ENCODE data around the gene ADORA3. TPM values are rescaled to one million over a fixed set of nuclear protein-coding genes. Genes with fewer than 3 reads are reported as not detected.

ADORA3 gene
- total RNA-seq, 4 donors from 2014 or later = 0.27 to 6.9 (median 3.1) TPM

DNA sequence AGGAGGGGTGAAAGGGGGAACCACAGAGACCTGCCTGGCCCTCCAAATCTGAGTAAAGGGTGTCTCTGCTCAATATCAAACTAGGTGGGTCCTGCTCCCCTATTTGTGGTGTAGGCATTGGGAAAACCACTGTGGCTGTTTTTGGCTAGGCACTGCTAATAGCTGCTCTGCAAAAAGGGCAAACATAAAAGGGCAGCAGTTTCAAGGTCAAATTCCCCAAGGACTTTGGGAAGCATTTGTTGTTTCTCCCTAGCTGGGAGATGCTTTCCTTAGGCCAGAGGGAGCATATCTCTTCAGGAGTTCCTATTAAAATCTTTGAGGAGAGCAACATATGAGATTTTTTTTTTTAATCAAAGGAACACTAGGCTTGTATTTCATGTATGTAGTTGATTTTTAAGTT lies 27.2 kb downstream of the ADORA3 start:
- Histone ChIP-seq H3K4me1 (peaks cover 0 to 38% (median 5%) of the 10 kb centered on the region in 3 donors), H3K4me3 (peak overlapping the region in 1 of 4 donors; percentile 51), H3K9me3 (no peaks in the 10 kb centered on the region), H3K36me3 (peaks cover 0 to 16% (median 0%) of the 10 kb centered on the region in 3 donors), H3K27ac (peak overlapping the region in 3 of 4 donors; percentile 24 to 50 (median 37)), H3K27me3 (no peaks in the 10 kb centered on the region)
- intact Hi-C loops (cut with DNase I) = no loop called here
- no peak for TF ChIP-seq POLR2A (IDR thresholded peaks at IDR 0.05)
- TF ChIP-seq, protein P1, sequence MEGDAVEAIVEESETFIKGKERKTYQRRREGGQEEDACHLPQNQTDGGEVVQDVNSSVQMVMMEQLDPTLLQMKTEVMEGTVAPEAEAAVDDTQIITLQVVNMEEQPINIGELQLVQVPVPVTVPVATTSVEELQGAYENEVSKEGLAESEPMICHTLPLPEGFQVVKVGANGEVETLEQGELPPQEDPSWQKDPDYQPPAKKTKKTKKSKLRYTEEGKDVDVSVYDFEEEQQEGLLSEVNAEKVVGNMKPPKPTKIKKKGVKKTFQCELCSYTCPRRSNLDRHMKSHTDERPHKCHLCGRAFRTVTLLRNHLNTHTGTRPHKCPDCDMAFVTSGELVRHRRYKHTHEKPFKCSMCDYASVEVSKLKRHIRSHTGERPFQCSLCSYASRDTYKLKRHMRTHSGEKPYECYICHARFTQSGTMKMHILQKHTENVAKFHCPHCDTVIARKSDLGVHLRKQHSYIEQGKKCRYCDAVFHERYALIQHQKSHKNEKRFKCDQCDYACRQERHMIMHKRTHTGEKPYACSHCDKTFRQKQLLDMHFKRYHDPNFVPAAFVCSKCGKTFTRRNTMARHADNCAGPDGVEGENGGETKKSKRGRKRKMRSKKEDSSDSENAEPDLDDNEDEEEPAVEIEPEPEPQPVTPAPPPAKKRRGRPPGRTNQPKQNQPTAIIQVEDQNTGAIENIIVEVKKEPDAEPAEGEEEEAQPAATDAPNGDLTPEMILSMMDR (IDR thresholded peaks at IDR 0.05) = no peak
- no peak for DNase-seq

- TF ChIP-seq, protein P1 (IDR thresholded peaks at IDR 0.05) = no peak
- no peak for TF ChIP-seq POLR2A (IDR thresholded peaks at IDR 0.05)
- intact Hi-C loops (cut with DNase I) = no loop called here
- peaks cover 0 to 18% (median 0%) of the 10 kb centered on the region in 3 donors for H3K36me3 ChIP-seq
- no peaks in the 10 kb centered on the region for H3K27me3 ChIP-seq
- 78 to 82% methylated on average over 4 to 5 of the region's 5 CpGs for WGBS, 2 donors
- H3K9me3 ChIP-seq = no peaks in the 10 kb centered on the region
- H3K4me1 ChIP-seq = peaks cover 0 to 40% (median 5%) of the 10 kb centered on the region in 3 donors
- peak overlapping the region in 3 of 4 donors; percentile 24 to 50 (median 37) for H3K27ac ChIP-seq
- peak overlapping the region in 1 of 4 donors; percentile 51 for H3K4me3 ChIP-seq
- no peak for DNase-seq
Observed at GRCh38 chr1:111475701-111476100, 27.7 kb downstream of the ADORA3 start.

GRCh38 chr1:111474521-111474920 lies 28.9 kb downstream of the ADORA3 start:
- H3K4me3 ChIP-seq = peak overlapping the region in 3 of 4 donors; percentile 11 to 51 (median 14)

DNA sequence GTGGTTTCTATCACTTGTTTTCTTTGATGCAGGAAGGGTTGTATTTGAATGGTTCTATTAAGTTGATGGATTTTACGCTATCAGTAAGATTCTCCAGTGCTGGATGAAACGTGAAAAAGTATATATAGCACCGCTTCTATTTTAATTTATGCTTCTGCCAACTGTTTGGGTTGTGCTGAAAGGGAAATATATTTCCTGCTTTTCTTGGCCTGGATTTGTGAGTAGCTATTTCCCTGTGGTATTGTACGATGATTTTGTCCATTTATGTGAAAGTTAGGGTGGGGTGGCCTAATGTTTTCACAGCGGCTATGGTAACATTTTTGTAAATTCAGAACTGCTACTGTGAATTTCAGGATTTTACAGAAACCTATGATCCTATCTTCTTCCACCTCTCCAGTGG lies 29.3 kb downstream of the ADORA3 start:
- no peaks in the 10 kb centered on the region for H3K9me3 ChIP-seq
- peak overlapping the region in 3 of 4 donors; percentile 11 to 51 (median 14) for H3K4me3 ChIP-seq
- H3K27me3 ChIP-seq = no peaks in the 10 kb centered on the region
- peaks cover 0 to 33% (median 0%) of the 10 kb centered on the region in 3 donors for H3K36me3 ChIP-seq
- intact Hi-C loops (cut with DNase I) = no loop called here
- H3K27ac ChIP-seq = peak overlapping the region; percentile 5 to 79 (median 55)
- WGBS, 2 donors = 52 to 59% methylated on average over 5 of the region's 5 CpGs
- H3K4me1 ChIP-seq = peaks cover 0 to 40% (median 5%) of the 10 kb centered on the region in 3 donors
- TF ChIP-seq, protein P1 (IDR thresholded peaks at IDR 0.05) = no peak
- TF ChIP-seq POLR2A (IDR thresholded peaks at IDR 0.05) = no peak
- no peak for DNase-seq

More at GRCh38 chr1:111474521-111474920, 28.9 kb downstream of the ADORA3 start:
- DNase-seq = no peak
- Histone ChIP-seq H3K36me3 (peaks cover 0 to 29% (median 0%) of the 10 kb centered on the region in 3 donors), H3K27me3 (no peaks in the 10 kb centered on the region), H3K4me1 (peaks cover 0 to 40% (median 5%) of the 10 kb centered on the region in 3 donors), H3K9me3 (no peaks in the 10 kb centered on the region), H3K27ac (peak overlapping the region; percentile 5 to 79 (median 55))
- TF ChIP-seq, protein P1 (IDR thresholded peaks at IDR 0.05) = no peak
- no peak for TF ChIP-seq POLR2A (IDR thresholded peaks at IDR 0.05)
- intact Hi-C loops (cut with DNase I) = no loop called here
- WGBS, 2 donors = 60 to 79% methylated on average over 4 of the region's 4 CpGs

DNA sequence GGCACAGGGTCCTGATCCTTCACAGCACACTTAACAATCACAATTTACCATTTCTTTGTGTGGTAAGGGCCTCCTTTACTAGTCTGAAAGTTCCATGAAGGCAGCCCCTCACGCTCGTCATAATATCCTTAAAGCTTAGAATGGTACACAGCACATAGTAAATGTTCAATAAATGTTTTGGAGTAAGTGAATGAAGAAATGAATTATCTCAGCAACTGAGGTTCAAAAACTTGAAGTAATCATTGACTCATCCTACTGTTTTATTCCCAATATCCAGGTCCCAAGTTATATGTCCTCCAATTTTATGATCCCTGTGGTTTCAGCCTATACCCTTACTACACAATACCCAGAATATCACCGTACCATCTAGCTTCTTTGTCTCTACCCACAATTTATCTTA lies 31.9 kb downstream of the ADORA3 start:
- no peak overlapping the region for H3K4me3 ChIP-seq
- intact Hi-C loops (cut with DNase I) = no loop called here
- H3K27me3 ChIP-seq = no peaks in the 10 kb centered on the region
- H3K4me1 ChIP-seq = peaks cover 0 to 28% (median 2%) of the 10 kb centered on the region in 3 donors
- H3K36me3 ChIP-seq = peaks cover 0 to 56% (median 0%) of the 10 kb centered on the region in 3 donors
- no peaks in the 10 kb centered on the region for H3K9me3 ChIP-seq
- no peak for TF ChIP-seq POLR2A (IDR thresholded peaks at IDR 0.05)
- TF ChIP-seq, protein P1 (IDR thresholded peaks at IDR 0.05) = no peak
- 88 to 93% methylated on average over 3 of the region's 3 CpGs for WGBS, 2 donors
- DNase-seq = no peak
- H3K27ac ChIP-seq = peak overlapping the region; percentile 36 to 75 (median 57)
